Measurements from ENCODE around the gene CACFD1. TPM values are rescaled to one million over a fixed set of nuclear protein-coding genes. Genes with fewer than 3 reads are reported as not detected.

The CACFD1 gene
- total and polyA plus RNA-seq, 2 of the 13 experiments (the other 11 are each of a cell fraction or from before 2014, with no cell fraction given): 13.8 to 14.6 TPM

- no peak for TF ChIP-seq ZNF407 (CRISPR knock-in tag; IDR thresholded peaks at IDR 0.05; ENCODE audit: not compliant biosample characterization)
- no peak for TF ChIP-seq HMGXB3 (CRISPR knock-in tag; IDR thresholded peaks at IDR 0.05; ENCODE audit: borderline replicate concordance)
- TF ChIP-seq TGIF2 (CRISPR knock-in tag; IDR thresholded peaks at IDR 0.05): no peak
- TF ChIP-seq ZNF598 (CRISPR knock-in tag; IDR thresholded peaks at IDR 0.05; ENCODE audit: borderline replicate concordance): no peak
- TF ChIP-seq ZBTB25 (CRISPR knock-in tag; IDR thresholded peaks at IDR 0.05): no peak
- 0 out of 2 replicates have a peak, but pooled peaks have one; percentile 62 for TF ChIP-seq POLR2AphosphoS2 (IDR thresholded peaks at IDR 0.05; ENCODE audit: low read depth, low read length)
- 0 out of 2 replicates have a peak, but pooled peaks have one; percentile 1 for TF ChIP-seq ZBED4 (CRISPR knock-in tag; IDR thresholded peaks at IDR 0.05; ENCODE audit: borderline replicate concordance)
These were observed at the start of gene CACFD1 (continued) for GRCh38 chr9:133459476-133460404.

Data from HepG2 (cell line).